ENCODE results near the gene HLA-B.

GRCh38 chr6:31383149-31383548 is 26.2 kb upstream of the HLA-B start:
- TF ChIP-seq REST (IDR thresholded peaks at IDR 0.05; ENCODE audit: insufficient replicate concordance, low read depth) (no peak), CTCF (IDR thresholded peaks at IDR 0.05; ENCODE audit: insufficient read depth, low read length) (no peak), SPI1 (IDR thresholded peaks at IDR 0.05; ENCODE audit: borderline replicate concordance, low read depth) (no peak), GABPA (IDR thresholded peaks at IDR 0.05; ENCODE audit: low read depth) (no peak)
